ENCODE measurements around the gene METAP2.
"Not testable (repeated sequence)": the region's sequence is repeated elsewhere in the genome, so short reads cannot be mapped to it uniquely, and the experiment has no call there.

Gene METAP2

GRCh38 chr12:95473884-95474659 lies at the start of gene METAP2:
METAP2 (plus strand) TSS chr12:95474152; CDS start chr12:95474180, 28 bp downstream.
- H3K9me3 ChIP-seq (ENCODE audit: low read length) = no peaks in the 10 kb centered on the region
- H3K27me3 ChIP-seq (ENCODE audit: control insufficient read depth in 1 of 2, insufficient read depth in 2 of 2, low read length in 2 of 2) = no peaks in the 10 kb centered on the region
- H3K36me3 ChIP-seq (ENCODE audit: insufficient read depth, low read length) = peaks cover 21% of the 10 kb centered on the region
- peak within 1 kb of the TSS; percentile 79 to 100 for H3K4me3 ChIP-seq (ENCODE audit: low read depth in 1 of 2, low read length in 2 of 2)
- H3K4me1 ChIP-seq (ENCODE audit: insufficient read depth, low read length) = peaks cover 27% of the 10 kb centered on the region
- peak within 1 kb of the TSS; percentile 99 for H3K9ac ChIP-seq (ENCODE audit: low read length)
- peak within 1 kb of the TSS; percentile 86 for H3K27ac ChIP-seq (ENCODE audit: low read depth, low read length)

DNA sequence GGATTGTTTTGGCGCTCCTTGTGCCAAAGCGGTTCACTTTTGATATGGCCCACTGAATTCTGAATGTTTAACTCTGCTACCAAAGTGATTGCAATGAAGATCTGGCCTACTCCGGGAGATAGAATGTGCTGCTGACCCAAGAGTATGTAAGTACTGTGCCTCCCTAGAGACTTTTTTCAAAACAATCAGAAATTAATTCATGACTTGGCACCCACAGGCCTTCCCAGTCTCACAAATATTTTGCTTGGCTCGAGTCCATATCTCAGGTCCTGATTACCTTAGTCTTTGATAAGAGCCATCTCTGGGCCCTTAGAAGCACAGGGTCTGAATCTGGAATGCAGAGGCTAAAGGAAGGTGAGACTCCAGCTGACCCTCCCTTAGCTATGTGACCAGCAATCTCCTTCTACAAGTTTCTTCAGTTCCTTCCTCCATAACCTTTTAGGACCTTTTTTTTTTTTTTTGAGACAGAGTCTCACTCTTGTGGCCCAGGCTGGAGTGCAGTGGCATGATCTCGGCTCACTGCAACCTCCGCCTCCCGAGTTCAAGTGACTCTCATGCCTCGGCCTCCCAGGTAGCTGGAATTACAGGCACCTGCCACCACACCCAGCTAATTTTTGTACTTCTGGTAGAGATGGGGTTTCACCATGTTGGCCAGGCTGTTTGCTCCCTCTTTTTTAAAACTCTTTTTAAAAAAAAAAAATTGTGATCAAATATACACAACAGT lies 49.5 kb upstream of the METAP2 start:
- H3K9me3 ChIP-seq (ENCODE audit: low read length) = no peaks in the 10 kb centered on the region
- H3K27ac ChIP-seq (ENCODE audit: low read depth, low read length) = no peak overlapping the region
- no peak overlapping the region for H3K4me3 ChIP-seq (ENCODE audit: low read depth in 1 of 2, low read length in 2 of 2)
- H3K27me3 ChIP-seq (ENCODE audit: control insufficient read depth in 1 of 2, insufficient read depth in 2 of 2, low read length in 2 of 2) = no peaks in the 10 kb centered on the region
- no peaks in the 10 kb centered on the region for H3K36me3 ChIP-seq (ENCODE audit: insufficient read depth, low read length)
- no peaks in the 10 kb centered on the region for H3K4me1 ChIP-seq (ENCODE audit: insufficient read depth, low read length)
- H3K9ac ChIP-seq (ENCODE audit: low read length) = no peak overlapping the region

- Histone ChIP-seq H3K4me1 (ENCODE audit: insufficient read depth, low read length) (no peaks in the 10 kb centered on the region), H3K36me3 (ENCODE audit: insufficient read depth, low read length) (no peaks in the 10 kb centered on the region), H3K27me3 (ENCODE audit: control insufficient read depth in 1 of 2, insufficient read depth in 2 of 2, low read length in 2 of 2) (no peaks in the 10 kb centered on the region), H3K4me3 (ENCODE audit: low read depth in 1 of 2, low read length in 2 of 2) (no peak overlapping the region), H3K9me3 (ENCODE audit: low read length) (no peaks in the 10 kb centered on the region), H3K27ac (ENCODE audit: low read depth, low read length) (no peak overlapping the region), H3K9ac (ENCODE audit: low read length) (no peak overlapping the region)
Observed at GRCh38 chr12:95429172-95429510, 44.8 kb upstream of the METAP2 start.

DNA sequence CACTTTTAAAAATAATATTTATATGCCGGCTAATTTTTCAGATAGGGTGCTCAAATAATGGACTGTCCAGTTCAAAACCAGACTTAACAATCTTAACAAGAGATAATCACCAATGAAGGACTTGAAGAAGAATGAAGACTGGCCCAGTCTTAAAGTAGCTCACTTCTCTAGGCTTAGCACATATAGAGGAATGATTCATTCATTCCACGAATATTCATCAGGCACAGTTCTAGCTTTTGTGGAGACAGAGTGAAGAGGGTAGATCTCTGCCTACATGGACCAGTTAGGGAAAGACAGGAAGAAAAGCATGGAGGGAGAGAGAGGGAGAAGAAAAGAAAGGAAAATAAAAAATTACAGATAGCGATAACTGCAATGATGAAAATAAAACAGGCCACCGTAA lies 42.8 kb upstream of the METAP2 start:
- Histone ChIP-seq H3K27ac (ENCODE audit: low read depth, low read length) (no peak overlapping the region), H3K4me1 (ENCODE audit: insufficient read depth, low read length) (no peaks in the 10 kb centered on the region), H3K27me3 (ENCODE audit: control insufficient read depth in 1 of 2, insufficient read depth in 2 of 2, low read length in 2 of 2) (no peaks in the 10 kb centered on the region), H3K9me3 (ENCODE audit: low read length) (no peaks in the 10 kb centered on the region), H3K9ac (ENCODE audit: low read length) (no peak overlapping the region), H3K4me3 (ENCODE audit: low read depth in 1 of 2, low read length in 2 of 2) (no peak overlapping the region), H3K36me3 (ENCODE audit: insufficient read depth, low read length) (no peaks in the 10 kb centered on the region)

- Histone ChIP-seq H3K27ac (ENCODE audit: low read depth, low read length) (no peak overlapping the region), H3K36me3 (ENCODE audit: insufficient read depth, low read length) (no peaks in the 10 kb centered on the region), H3K4me1 (ENCODE audit: insufficient read depth, low read length) (no peaks in the 10 kb centered on the region), H3K4me3 (ENCODE audit: low read depth in 1 of 2, low read length in 2 of 2) (no peak overlapping the region), H3K27me3 (ENCODE audit: control insufficient read depth in 1 of 2, insufficient read depth in 2 of 2, low read length in 2 of 2) (no peaks in the 10 kb centered on the region), H3K9me3 (ENCODE audit: low read length) (no peaks in the 10 kb centered on the region), H3K9ac (ENCODE audit: low read length) (no peak overlapping the region)
Observed at GRCh38 chr12:95435355-95435754, 38.6 kb upstream of the METAP2 start.

- Histone ChIP-seq H3K4me3 (ENCODE audit: low read depth in 1 of 2, low read length in 2 of 2) (no peak overlapping the region), H3K9ac (ENCODE audit: low read length) (no peak overlapping the region), H3K27ac (ENCODE audit: low read depth, low read length) (no peak overlapping the region), H3K36me3 (ENCODE audit: insufficient read depth, low read length) (no peaks in the 10 kb centered on the region), H3K9me3 (ENCODE audit: low read length) (no peaks in the 10 kb centered on the region), H3K4me1 (ENCODE audit: insufficient read depth, low read length) (no peaks in the 10 kb centered on the region), H3K27me3 (ENCODE audit: control insufficient read depth in 1 of 2, insufficient read depth in 2 of 2, low read length in 2 of 2) (no peaks in the 10 kb centered on the region)
Observed at GRCh38 chr12:95437565-95437964, 36.4 kb upstream of the METAP2 start.

GRCh38 chr12:95439461-95440230 lies 34.3 kb upstream of the METAP2 start:
- H3K27ac ChIP-seq (ENCODE audit: low read depth, low read length) = no peak overlapping the region

GRCh38 chr12:95440401-95440800 lies 33.6 kb upstream of the METAP2 start:
- Histone ChIP-seq H3K9me3 (ENCODE audit: low read length) (no peaks in the 10 kb centered on the region), H3K27me3 (ENCODE audit: control insufficient read depth in 1 of 2, insufficient read depth in 2 of 2, low read length in 2 of 2) (no peaks in the 10 kb centered on the region), H3K36me3 (ENCODE audit: insufficient read depth, low read length) (no peaks in the 10 kb centered on the region), H3K9ac (ENCODE audit: low read length) (no peak overlapping the region), H3K4me1 (ENCODE audit: insufficient read depth, low read length) (no peaks in the 10 kb centered on the region), H3K4me3 (ENCODE audit: low read depth in 1 of 2, low read length in 2 of 2) (no peak overlapping the region), H3K27ac (ENCODE audit: low read depth, low read length) (no peak overlapping the region)

More at GRCh38 chr12:95439461-95440230, 34.3 kb upstream of the METAP2 start:
- no peaks in the 10 kb centered on the region for H3K4me1 ChIP-seq (ENCODE audit: insufficient read depth, low read length)
- H3K27me3 ChIP-seq (ENCODE audit: control insufficient read depth in 1 of 2, insufficient read depth in 2 of 2, low read length in 2 of 2) = no peaks in the 10 kb centered on the region
- no peak overlapping the region for H3K4me3 ChIP-seq (ENCODE audit: low read depth in 1 of 2, low read length in 2 of 2)
- H3K9ac ChIP-seq (ENCODE audit: low read length) = no peak overlapping the region
- no peaks in the 10 kb centered on the region for H3K36me3 ChIP-seq (ENCODE audit: insufficient read depth, low read length)
- H3K9me3 ChIP-seq (ENCODE audit: low read length) = no peaks in the 10 kb centered on the region

- no peak overlapping the region for H3K9ac ChIP-seq (ENCODE audit: low read length)
- no peaks in the 10 kb centered on the region for H3K36me3 ChIP-seq (ENCODE audit: insufficient read depth, low read length)
- H3K27me3 ChIP-seq (ENCODE audit: control insufficient read depth in 1 of 2, insufficient read depth in 2 of 2, low read length in 2 of 2) = no peaks in the 10 kb centered on the region
- H3K4me3 ChIP-seq (ENCODE audit: low read depth in 1 of 2, low read length in 2 of 2) = no peak overlapping the region
- no peak overlapping the region for H3K27ac ChIP-seq (ENCODE audit: low read depth, low read length)
- no peaks in the 10 kb centered on the region for H3K4me1 ChIP-seq (ENCODE audit: insufficient read depth, low read length)
- H3K9me3 ChIP-seq (ENCODE audit: low read length) = no peaks in the 10 kb centered on the region
Observed at GRCh38 chr12:95443459-95443858, 30.5 kb upstream of the METAP2 start.

DNA sequence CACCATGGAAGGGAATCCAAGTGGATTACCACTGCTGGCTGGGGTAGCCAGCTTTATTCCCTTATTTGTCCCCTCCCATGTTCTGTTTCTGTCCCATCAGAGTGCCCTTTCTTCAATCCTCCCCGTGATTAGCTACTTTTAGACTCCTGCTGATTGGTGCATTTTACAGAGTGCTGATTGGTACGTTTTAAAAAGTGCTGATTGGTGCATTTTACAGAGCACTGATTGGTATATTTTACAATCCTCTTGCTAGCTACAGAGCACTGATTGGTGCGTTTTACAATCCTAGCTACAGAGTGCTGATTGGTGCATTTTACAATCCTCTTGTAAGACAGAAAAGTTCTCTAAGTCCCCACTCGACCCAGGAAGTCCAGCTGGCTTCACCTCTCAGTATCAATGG lies 28.9 kb upstream of the METAP2 start:
- H3K4me1 ChIP-seq (ENCODE audit: insufficient read depth, low read length); H3K27ac ChIP-seq (ENCODE audit: low read depth, low read length); H3K36me3 ChIP-seq (ENCODE audit: insufficient read depth, low read length); H3K27me3 ChIP-seq (ENCODE audit: control insufficient read depth in 1 of 2, insufficient read depth in 2 of 2, low read length in 2 of 2); H3K4me3 ChIP-seq (ENCODE audit: low read depth in 1 of 2, low read length in 2 of 2); H3K9me3 ChIP-seq (ENCODE audit: low read length); H3K9ac ChIP-seq (ENCODE audit: low read length): not testable (repeated sequence)

GRCh38 chr12:95445884-95446505 lies 28.0 kb upstream of the METAP2 start:
- Histone ChIP-seq H3K9me3 (ENCODE audit: low read length) (no peaks in the 10 kb centered on the region), H3K36me3 (ENCODE audit: insufficient read depth, low read length) (no peaks in the 10 kb centered on the region), H3K9ac (ENCODE audit: low read length) (no peak overlapping the region), H3K27me3 (ENCODE audit: control insufficient read depth in 1 of 2, insufficient read depth in 2 of 2, low read length in 2 of 2) (no peaks in the 10 kb centered on the region), H3K27ac (ENCODE audit: low read depth, low read length) (no peak overlapping the region), H3K4me1 (ENCODE audit: insufficient read depth, low read length) (no peaks in the 10 kb centered on the region), H3K4me3 (ENCODE audit: low read depth in 1 of 2, low read length in 2 of 2) (no peak overlapping the region)

Measured in muscle layer of colon (tissue), 2 donors.